ACC112 (cell line): Measurements from ENCODE around the gene MT1B.

Source experiments
- H2AFZ ChIP-seq: fragments of 200-600 bp; sonication (generic); one replicate; pipeline ENCODE4 v1.6.0; 2017; ENCODE audit warnings: antibody characterized with exemption, low read length; ENCODE audit not compliant: unreplicated experiment
- H3K27ac ChIP-seq: fragments of 200-600 bp; sonication (generic); 2 replicates; pipeline ENCODE4 v1.5.1; 2014; ENCODE audit warnings: low read depth, mild to moderate bottlenecking, antibody characterized with exemption, low read length, moderate library complexity
- H3K27me3 ChIP-seq: fragments of 200-600 bp; sonication (generic); 2 replicates; pipeline ENCODE4 v1.6.1; 2014; ENCODE audit warnings: mild to moderate bottlenecking, antibody characterized with exemption, low read length, moderate library complexity, mixed read lengths; ENCODE audit not compliant: insufficient read depth
- H3K36me3 ChIP-seq: fragments of 200-600 bp; sonication (generic); 2 replicates; pipeline ENCODE4 v1.6.1; 2016; ENCODE audit warnings: mild to moderate bottlenecking, antibody characterized with exemption, low read length, moderate library complexity, mixed read lengths; ENCODE audit not compliant: insufficient read depth
- H3K4me1 ChIP-seq: fragments of 200-600 bp; sonication (generic); one replicate; pipeline ENCODE4 v1.6.1; 2016; ENCODE audit warnings: low read length, mixed read lengths; ENCODE audit not compliant: insufficient read depth, unreplicated experiment, control insufficient read depth
- H3K4me3 ChIP-seq: fragments of 200-600 bp; sonication (generic); 2 replicates; pipeline ENCODE4 v1.5.1; 2014; ENCODE audit warnings: mild to moderate bottlenecking, low read depth, low read length
- H3K79me2 ChIP-seq: fragments of 200-600 bp; sonication (generic); one replicate; pipeline ENCODE4 v1.6.0; 2016; ENCODE audit warnings: low read length; ENCODE audit not compliant: control insufficient read depth, unreplicated experiment, insufficient read depth

MT1B gene

GRCh38 chr16:56609463-56609921 is 42.2 kb upstream of the MT1B start:
- Histone ChIP-seq H3K27ac (peak overlapping the region; percentile 99), H3K79me2 (peaks cover 18% of the 10 kb centered on the region), H3K36me3 (peaks cover 5% of the 10 kb centered on the region; the same call in 1 of the 2 replicates), H3K4me1 (peaks cover 67% of the 10 kb centered on the region), H2AFZ (no peak overlapping the region), H3K27me3 (no peaks in the 10 kb centered on the region), H3K4me3 (peak overlapping the region; percentile 92)

GRCh38 chr16:56610017-56610608 is 41.6 kb upstream of the MT1B start:
- Histone ChIP-seq H3K27me3 (no peaks in the 10 kb centered on the region), H3K79me2 (peaks cover 18% of the 10 kb centered on the region), H2AFZ (no peak overlapping the region), H3K36me3 (peaks cover 5% of the 10 kb centered on the region; the same call in 1 of the 2 replicates), H3K4me1 (peaks cover 71% of the 10 kb centered on the region), H3K4me3 (peak overlapping the region; percentile 92), H3K27ac (peak overlapping the region; percentile 99)

- H3K79me2 ChIP-seq = peaks cover 18% of the 10 kb centered on the region
- H3K4me1 ChIP-seq = peaks cover 68% of the 10 kb centered on the region
- peak overlapping the region; percentile 92 for H3K4me3 ChIP-seq
- peak overlapping the region; percentile 99 for H3K27ac ChIP-seq
- peaks cover 5% of the 10 kb centered on the region; the same call in 1 of the 2 replicates for H3K36me3 ChIP-seq
- no peaks in the 10 kb centered on the region for H3K27me3 ChIP-seq
- no peak overlapping the region for H2AFZ ChIP-seq
Measured at GRCh38 chr16:56610609-56611111, 41.0 kb upstream of the MT1B start.

GRCh38 chr16:56611281-56611833 is 40.3 kb upstream of the MT1B start:
- Histone ChIP-seq H3K4me1 (peaks cover 61% of the 10 kb centered on the region), H3K36me3 (peaks cover 5% of the 10 kb centered on the region; the same call in 1 of the 2 replicates), H3K4me3 (peak overlapping the region; percentile 92), H3K27ac (peak overlapping the region; percentile 99), H2AFZ (no peak overlapping the region), H3K27me3 (no peaks in the 10 kb centered on the region), H3K79me2 (peaks cover 18% of the 10 kb centered on the region)

GRCh38 chr16:56613706-56614105 is 38.0 kb upstream of the MT1B start:
- H3K27ac ChIP-seq = peak overlapping the region; percentile 99
- peaks cover 63% of the 10 kb centered on the region for H3K4me1 ChIP-seq
- H2AFZ ChIP-seq = no peak overlapping the region

GRCh38 chr16:56614549-56614991 is 37.1 kb upstream of the MT1B start:
- Histone ChIP-seq H3K36me3 (no peaks in the 10 kb centered on the region), H3K27me3 (no peaks in the 10 kb centered on the region), H3K79me2 (peaks cover 17% of the 10 kb centered on the region), H2AFZ (no peak overlapping the region), H3K4me1 (peaks cover 65% of the 10 kb centered on the region), H3K4me3 (peak overlapping the region; percentile 57; the same call in 1 of the 2 replicates), H3K27ac (peak overlapping the region; percentile 99)

More at GRCh38 chr16:56613706-56614105, 38.0 kb upstream of the MT1B start:
- Histone ChIP-seq H3K36me3 (peaks cover 2% of the 10 kb centered on the region; the same call in 1 of the 2 replicates), H3K4me3 (peak overlapping the region; percentile 57), H3K79me2 (peaks cover 24% of the 10 kb centered on the region), H3K27me3 (no peaks in the 10 kb centered on the region)

- Histone ChIP-seq H3K4me1 (peaks cover 61% of the 10 kb centered on the region), H3K36me3 (no peaks in the 10 kb centered on the region), H3K27ac (peak overlapping the region; percentile 99), H3K27me3 (no peaks in the 10 kb centered on the region), H3K4me3 (peak overlapping the region; percentile 57; the same call in 1 of the 2 replicates), H2AFZ (no peak overlapping the region), H3K79me2 (peaks cover 17% of the 10 kb centered on the region)
Measured at GRCh38 chr16:56615353-56615752, 36.3 kb upstream of the MT1B start.

GRCh38 chr16:56616608-56617211 is 35.0 kb upstream of the MT1B start:
- H3K27ac ChIP-seq = no peak overlapping the region
- H3K79me2 ChIP-seq = peaks cover 17% of the 10 kb centered on the region
- H3K27me3 ChIP-seq = no peaks in the 10 kb centered on the region
- H3K4me3 ChIP-seq = peak overlapping the region; percentile 80
- H3K36me3 ChIP-seq = no peaks in the 10 kb centered on the region
- peaks cover 47% of the 10 kb centered on the region for H3K4me1 ChIP-seq
- H2AFZ ChIP-seq = no peak overlapping the region

- H3K4me1 ChIP-seq = peaks cover 41% of the 10 kb centered on the region
- H2AFZ ChIP-seq = peak overlapping the region; percentile 87
- peak overlapping the region; percentile 80 for H3K4me3 ChIP-seq
- H3K36me3 ChIP-seq = no peaks in the 10 kb centered on the region
- H3K79me2 ChIP-seq = peaks cover 17% of the 10 kb centered on the region
- no peaks in the 10 kb centered on the region for H3K27me3 ChIP-seq
- no peak overlapping the region for H3K27ac ChIP-seq
Measured at GRCh38 chr16:56617212-56618085, 34.2 kb upstream of the MT1B start.

- Histone ChIP-seq H2AFZ (no peak overlapping the region), H3K4me1 (peaks cover 35% of the 10 kb centered on the region), H3K79me2 (peaks cover 17% of the 10 kb centered on the region), H3K36me3 (no peaks in the 10 kb centered on the region), H3K4me3 (peak overlapping the region; percentile 80), H3K27ac (no peak overlapping the region), H3K27me3 (no peaks in the 10 kb centered on the region)
Measured at GRCh38 chr16:56618138-56618537, 33.5 kb upstream of the MT1B start.
